Islet of Langerhans (tissue), 1 donor: Measurements from ENCODE around the gene MAN2B2.

Experiments
- FAIRE-seq: peaks from one replicate; lab custom pipeline; 2011; peaks lifted over from hg19 to GRCh38; lab: Jason Lieb, UNC

MAN2B2 gene

DNA sequence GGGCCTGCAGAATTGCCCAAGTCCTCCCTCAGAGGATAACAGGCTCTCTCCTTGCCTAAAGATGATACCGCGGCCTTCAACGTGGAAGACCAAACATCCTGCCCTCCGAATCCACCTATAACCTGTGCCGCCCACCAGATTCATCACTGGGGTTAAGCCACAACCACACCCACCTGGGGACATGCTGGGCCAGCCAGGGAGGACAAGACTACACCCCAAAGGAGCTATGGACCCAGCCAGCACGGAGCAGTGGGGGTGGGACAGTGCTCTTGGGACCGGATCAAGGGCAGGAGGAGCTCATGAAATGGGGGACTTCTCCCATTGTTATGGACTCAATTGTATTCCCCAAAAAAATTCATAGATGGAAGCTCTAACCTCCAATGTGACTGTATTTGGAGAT lies 6.8 kb upstream of the MAN2B2 start:
- no peak for FAIRE-seq

DNA sequence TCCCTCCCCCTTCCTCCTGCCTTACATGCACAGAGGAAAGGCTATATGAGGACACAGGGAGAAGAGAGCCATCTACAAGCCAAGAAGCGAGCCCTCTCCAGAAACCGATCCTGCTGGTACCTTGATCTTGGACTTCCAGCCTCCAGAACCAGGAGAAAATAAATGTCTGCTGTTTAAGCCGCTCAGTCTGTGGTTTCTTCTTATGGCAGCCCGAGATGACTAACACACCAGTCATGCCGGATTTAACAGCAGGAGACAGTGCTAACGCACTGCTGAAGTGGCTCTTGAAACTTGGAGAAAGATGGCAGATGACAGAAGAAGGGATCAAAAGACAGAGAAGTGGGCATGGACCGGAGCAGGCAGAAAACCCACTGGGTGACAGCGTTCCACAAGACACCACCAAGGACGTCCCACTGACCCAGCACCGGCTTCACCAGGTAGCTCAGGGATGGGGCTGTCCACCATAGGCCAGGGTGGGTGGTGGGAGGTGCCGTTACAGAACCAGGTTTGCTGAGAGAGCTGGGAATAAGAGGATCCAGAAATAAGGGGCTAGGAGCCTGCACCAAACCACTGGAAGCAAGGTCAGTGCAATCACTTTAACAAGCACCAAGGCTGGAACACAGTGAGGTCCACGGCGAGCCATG lies 6.2 kb upstream of the MAN2B2 start:
- no peak for FAIRE-seq

DNA sequence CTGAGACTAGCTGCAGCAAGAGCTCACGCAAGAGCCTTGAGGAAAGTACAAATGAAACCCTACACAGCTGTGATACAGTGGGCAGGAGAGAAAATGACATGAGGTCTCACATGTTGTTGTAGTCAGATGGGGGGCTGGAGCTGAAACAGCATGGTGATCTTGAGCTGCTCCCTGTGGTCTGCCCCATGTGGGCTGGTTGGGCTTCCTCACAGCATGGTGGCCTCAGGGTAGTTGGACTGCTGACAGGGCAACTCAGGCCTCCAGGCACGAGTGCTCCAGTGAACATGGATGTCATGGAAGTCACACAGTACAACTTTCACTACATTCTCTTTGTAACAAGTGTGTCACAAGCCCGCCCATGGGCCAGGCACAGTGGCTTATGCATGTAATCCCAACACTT lies 3.4 kb upstream of the MAN2B2 start:
- no peak for FAIRE-seq

DNA sequence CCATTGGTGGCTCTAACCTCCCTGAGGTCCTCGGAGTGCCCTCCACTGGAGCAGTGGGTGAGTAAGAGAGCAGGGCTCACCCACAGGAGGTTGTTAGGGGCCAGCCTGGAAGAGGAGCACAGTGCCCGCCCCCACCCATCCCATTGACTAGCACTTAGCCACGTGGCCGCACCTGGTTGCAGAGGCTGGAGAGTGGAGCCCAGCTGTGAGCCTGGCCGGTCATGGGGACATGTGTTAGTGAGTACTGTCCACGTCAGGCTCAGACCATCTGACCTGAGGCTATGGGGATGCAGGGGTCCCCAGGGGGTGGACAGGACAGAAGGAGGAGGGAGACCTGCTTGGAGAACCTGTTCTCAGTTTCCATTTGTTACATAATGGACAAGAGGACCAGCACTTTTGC lies 1.4 kb upstream of the MAN2B2 start:
- FAIRE-seq = no peak

DNA sequence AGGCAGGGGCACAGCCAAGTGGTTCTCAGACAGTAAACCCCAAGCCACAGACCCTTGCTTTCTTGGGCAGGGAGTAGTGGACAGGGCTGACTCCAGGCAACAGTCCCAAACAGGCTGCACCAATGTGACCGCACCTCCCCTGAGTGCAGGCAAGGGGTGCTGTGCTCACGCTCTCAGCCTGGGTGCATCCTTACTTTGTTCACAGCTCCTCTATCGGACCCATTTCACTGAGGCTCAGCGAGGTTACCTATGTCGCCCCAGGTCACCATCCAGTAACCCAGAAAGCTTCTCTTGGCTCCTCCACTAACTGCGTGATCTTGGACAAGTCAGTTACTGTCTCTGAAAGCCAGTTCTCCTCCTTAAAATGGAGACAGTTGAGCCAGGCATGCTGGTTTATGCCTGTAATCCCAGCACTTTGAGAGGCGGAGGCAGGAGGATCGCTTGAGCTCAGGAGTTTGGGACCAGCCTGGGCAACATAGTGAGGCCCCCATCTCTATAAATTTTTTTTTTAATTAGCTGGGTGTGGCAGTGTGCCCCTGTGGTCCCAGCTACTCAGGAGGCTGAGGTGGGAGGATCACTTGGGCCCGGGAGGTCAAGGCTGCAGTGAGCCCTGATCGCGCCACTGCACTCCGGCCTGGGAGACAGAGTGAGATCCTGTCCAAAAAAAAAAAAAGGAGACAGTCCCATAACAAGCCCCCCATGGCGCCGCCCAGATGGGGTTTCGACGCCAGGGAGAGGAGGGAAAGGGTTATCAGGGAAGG lies 823 bp upstream of the MAN2B2 start:
- FAIRE-seq = no peak

DNA sequence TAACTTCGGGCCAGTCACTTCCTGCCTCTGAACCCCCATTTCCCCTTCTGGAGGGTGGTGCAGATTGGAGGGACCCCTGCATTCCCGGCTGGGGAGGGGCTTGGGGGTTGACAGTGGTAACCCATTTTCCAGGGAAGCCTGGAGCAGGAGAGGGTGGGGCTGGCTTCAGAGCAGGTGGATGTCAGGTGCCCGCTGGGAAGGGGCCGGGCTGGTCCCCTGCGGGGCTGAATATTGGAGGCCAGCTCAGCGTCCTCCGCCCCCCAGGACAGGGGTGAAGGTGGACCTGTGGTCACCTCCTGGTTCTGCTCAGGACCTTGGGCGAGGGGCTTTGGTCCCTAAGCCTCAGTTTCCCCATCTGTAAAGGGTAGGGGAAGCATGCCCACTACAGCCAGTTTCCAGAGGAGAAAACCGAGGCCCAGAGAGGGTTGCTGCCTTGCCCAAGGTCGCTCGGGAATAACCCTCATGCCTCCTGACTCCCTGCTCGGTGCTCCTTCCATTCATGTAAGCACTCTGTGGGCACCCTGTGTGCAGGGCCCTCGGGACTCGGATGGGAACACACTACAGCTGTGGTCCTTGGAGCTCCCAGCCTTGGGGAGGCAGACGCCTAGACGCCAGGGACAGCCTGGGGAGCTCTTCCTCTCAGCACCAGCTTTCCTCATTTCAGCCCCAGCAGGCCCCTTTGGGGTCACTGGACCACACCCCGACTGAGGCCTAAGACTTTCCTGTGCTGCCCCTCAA lies 683 bp downstream of the MAN2B2 start:
- FAIRE-seq = no peak

DNA sequence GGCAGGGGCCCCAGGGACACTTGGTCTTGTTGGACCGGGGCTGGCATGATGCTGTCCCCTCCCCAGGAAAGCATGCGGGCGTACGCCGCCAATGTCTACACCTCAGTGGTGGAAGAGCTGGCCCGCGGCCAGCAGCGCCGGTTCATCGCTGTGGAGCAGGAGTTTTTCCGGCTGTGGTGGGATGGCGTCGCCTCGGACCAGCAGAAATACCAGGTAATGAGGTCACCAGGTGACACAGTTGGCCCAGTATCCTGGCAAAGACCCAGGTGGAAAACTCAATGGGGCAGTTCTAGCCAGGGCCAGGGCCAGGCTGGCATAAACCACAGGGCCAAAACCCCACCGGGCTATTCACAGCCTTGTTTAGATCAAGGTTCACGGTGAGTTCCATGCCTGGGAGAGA lies 1.5 kb downstream of the MAN2B2 start:
- no peak for FAIRE-seq

DNA sequence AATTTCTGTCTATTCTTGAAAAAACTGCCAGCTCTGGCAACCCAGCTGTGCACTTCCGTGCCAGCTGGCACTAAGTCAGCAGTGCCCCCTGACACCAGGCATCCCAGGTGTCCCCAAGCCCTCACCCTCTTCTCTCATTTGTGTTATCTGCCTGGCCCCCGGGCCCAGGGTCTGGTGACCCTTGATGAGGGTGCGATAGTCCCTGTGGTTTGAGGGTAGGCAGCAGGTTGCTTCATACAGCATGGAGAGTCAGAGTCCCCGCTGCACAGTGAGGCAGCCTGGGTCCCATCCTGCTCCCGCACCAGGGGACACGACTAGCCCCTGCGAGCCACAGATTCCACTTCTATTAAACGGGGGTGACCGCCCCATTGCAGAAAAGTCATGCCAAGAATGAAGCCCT lies 1.9 kb downstream of the MAN2B2 start:
- no peak for FAIRE-seq

DNA sequence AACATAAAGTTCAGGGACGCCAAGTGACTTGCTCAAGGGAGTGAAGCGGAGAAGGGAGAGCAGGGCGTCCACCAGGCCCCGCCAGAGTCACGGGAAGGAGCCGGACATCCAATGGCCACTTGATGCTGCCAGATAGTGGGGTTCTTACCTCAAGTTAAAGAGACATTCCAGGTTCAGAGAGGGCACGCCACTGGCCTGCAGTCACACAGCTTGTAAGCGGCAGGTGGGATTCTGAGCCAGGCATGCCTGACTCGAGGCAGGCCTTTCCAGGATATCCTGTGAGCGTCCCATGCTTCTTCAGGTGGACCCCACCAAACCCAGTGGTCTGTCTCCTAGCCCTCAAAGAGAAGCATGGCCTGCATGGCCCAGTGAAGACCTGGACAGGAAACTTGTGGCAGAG lies 2.4 kb downstream of the MAN2B2 start:
- no peak for FAIRE-seq

DNA sequence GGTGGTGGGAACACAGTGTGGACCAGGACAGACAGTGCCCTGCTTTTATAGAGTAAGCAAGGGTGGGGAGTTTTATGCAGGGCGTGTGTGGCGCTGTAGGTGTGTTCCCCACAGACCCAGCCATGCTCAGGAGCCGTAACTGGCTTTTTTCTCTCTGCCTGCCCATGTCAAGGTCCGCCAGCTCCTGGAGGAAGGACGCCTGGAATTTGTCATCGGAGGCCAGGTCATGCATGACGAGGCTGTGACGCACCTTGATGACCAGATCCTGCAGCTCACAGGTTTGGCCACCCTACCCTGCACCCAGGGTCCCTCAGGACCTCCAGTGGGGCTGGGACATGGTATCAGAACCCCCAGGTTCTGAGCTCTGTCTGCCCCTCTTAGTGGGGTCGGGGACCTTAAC lies 3.2 kb downstream of the MAN2B2 start:
- no peak for FAIRE-seq

DNA sequence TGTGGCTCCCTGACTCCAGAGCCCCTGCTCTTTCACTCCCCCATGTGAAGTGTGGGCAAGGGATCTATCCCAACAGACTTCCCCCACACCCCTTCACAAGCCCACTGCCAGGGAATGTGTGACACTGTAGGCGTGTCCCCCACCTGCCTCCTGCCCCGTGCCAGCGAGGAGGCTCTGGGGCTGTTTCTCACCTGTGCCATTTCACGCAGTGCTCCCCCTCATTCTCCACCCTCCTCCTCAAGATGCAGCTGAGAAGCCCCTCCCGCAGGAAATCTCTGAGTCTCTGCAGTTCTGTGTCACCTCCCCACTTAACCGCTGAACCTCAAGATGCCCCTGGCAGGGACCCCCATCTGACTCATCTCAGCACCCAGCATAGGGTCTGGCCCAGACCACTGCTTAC lies 5.4 kb downstream of the MAN2B2 start:
- no peak for FAIRE-seq

DNA sequence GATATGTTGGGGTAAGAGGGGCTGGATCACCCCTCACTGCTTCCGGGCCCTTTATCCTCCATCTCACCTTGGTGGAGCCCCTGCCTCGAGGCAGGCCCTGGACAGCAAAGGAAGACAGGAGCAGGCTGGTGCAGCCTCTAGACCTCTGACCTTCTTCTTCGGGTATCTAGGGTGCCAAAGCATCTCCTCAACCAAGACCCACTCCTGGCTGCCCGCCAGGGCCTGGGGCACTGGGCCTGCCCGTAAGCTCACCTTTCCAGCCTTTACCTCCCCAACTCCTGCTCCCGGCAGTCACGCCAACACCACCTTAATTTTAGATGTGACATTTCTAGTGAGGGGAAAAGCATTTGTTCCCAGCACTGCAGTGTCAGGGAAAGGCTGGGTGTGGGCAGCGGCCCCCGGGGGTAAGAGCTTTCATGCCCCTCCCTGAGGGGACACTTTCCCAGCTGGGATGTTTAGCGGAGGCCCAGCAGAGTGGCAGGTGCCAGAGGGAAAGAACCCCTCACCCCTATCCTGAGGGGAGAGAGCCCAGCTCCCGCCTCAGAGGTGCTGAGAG lies 6.7 kb downstream of the MAN2B2 start:
- no peak for FAIRE-seq

DNA sequence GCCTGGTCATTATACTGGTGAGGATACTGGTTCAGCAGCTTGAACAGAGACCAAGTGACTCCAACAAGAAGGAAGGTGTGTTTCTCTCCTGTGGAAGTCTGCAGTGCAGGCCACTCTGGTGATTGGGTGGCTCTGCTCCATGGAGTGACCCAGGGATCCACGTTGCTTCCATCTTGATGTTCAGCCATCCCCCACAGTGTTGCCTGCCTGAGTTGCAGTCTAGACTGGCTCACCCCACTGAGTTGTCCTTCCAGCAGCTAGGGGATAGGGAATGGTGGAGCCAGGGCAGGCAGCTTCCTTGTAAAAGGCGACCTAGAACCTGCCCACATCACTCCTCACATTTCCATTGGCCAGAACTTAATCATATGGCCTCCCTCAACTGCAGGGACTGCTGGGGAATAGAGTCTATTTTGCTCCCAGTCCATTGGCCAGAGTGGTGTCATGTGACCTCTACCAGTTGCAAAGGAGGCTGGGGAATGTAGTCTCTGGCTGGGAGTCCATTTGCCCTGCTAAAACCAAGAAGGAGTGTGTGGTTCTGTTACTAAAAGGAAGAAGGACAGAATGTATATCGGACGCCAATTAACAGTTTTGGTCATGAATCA lies 8.0 kb downstream of the MAN2B2 start:
- FAIRE-seq = no peak

DNA sequence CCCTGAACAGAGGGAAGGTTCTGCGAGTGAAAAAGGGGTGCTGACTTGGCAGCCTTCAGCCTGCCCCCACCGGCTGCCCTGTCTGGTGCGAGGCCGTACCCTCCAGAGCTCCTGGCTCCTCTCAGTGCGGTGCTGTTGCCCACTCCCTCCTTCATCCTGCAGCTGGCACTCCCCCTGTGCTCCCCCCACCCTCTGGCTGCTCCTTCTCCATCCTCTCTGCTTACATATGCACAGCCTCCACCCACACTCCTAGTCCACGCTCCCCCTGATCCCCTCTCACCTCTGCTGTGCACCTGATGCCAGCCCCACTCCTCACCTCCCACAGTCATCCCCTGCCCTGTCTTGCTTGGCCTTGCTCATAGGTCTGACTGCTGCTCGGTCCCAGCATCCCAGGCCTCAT lies 9.9 kb downstream of the MAN2B2 start:
- FAIRE-seq = no peak

DNA sequence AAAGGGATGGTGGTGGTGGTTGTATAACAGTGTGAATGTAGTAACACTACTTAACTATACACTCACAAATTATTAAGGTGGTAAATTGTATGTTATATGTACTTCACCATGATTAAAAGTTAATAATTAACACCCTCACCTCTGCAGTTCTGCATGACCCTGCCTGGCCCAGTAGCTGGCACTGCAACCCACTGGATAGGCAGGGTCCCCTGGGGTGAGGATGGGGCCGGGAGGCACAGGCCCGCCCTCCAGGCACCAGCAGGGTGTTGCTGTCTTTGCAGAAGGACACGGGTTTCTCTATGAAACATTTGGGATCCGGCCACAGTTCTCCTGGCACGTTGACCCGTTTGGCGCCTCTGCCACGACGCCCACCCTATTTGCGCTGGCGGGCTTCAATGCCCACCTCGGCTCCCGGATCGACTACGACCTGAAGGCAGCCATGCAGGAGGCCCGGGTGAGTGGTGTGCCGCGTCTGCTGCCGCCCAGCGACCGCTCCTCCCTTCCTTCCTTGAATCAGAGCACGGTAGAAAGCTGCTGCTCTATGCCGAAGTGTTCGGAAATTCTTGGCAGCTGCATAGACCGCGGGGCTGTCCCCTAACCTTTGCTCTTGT lies 11.8 kb downstream of the MAN2B2 start:
- FAIRE-seq = no peak

DNA sequence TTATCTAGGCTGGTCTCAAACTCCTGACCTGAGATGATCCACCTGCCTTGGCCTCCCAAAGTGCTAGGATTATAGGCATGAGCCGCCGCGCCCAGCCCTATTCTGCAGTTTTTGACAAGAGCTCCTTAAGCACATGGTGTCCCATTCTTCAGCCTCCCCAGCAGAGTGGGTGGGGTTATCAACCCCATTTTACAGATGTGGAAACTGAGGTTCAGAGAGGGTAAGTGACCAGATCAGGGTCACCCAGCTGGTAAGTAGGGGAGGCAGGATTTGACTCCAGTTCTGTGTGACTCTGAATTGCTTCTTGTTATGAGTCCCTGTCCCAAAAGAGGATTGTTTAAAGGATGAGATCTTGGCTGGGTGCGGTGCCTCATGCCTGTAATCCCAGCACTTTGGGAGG lies 14.5 kb downstream of the MAN2B2 start:
- FAIRE-seq = no peak

DNA sequence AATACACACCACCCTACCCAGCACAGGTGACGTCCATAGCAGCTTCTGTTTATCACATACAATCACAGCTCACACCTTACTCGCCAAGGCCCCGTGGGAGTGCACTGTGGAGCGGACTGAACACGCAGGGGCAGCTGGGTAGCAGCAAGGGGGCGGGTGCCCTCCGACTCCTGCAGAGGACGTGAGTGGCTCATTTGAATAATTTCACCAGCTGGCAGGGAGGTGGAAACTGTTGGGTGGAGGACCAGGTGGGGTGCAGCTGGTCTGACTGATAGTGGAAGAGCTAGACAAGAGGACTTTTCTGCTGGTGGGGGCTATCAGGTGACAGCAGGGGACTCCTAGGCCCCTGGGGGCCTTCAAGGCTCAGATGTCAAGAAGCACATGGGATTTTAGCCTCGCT lies 16.3 kb downstream of the MAN2B2 start:
- no peak for FAIRE-seq

DNA sequence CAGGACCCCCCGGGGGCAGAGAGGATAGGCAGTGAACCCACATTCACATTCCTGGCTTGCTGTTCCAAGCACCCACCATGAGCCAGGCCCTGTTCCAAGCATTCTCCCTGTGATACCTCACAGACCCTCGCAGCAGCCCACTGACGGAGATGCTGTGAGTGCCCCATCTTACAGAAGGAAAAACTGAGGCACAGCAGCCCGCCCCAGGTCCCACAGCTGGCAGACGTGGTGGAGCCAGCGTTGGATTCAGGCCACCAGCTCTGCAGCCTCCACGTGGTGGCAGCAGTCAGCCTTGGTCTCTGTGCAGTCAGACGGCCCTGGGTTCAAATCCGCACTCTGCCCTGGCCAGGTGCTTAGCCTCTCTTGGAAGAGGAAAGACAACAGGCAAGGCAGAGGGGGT lies 16.8 kb downstream of the MAN2B2 start:
- no peak for FAIRE-seq

DNA sequence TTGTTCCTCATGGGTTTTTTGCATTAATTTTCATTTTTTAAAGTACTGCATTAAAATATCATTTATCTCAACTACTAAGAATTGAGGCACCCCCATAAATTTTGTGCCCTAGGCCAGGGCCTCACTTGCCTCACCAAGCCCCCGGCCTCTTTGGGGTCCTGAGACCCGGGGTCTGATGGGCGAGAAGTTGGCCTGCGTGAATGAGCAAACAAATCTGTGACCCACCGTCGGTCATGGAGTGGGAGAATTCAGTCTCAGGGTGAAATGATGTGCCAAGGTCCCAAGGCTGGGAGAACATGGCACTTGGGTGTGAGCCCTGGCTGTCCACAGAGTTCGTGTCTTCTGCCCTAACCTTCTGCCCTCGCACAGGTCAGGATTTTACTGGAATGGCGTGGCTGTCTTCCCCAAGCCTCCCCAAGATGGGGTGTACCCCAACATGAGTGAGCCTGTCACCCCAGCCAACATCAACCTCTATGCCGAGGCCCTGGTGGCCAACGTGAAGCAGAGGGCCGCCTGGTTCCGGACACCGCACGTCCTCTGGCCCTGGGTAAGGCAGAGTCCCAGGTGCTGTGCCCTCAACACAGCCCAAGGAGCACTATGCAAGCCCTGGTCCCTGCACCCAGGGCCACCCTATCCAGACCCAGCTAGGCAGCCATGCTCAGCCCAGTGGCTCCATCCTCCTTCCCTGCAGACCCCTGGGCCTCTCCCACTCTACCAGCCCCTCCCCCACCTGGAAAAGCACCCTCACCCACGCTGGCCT lies 18.0 kb downstream of the MAN2B2 start:
- no peak for FAIRE-seq

DNA sequence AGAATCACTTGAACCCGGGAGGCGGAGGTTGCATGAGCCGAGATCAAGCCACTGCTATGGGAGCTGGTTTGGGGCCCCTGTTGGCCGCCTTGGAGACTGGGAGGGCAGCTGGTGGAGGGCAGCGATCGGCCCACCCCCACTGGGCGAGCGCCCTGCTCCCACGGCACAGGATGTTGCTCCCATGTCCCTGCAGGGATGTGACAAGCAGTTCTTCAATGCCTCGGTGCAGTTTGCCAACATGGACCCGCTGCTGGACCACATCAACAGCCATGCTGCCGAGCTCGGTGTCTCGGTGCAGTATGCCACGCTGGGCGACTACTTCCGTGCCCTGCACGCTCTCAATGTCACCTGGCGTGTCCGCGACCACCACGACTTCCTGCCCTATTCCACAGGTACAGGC lies 19.4 kb downstream of the MAN2B2 start:
- FAIRE-seq = no peak

DNA sequence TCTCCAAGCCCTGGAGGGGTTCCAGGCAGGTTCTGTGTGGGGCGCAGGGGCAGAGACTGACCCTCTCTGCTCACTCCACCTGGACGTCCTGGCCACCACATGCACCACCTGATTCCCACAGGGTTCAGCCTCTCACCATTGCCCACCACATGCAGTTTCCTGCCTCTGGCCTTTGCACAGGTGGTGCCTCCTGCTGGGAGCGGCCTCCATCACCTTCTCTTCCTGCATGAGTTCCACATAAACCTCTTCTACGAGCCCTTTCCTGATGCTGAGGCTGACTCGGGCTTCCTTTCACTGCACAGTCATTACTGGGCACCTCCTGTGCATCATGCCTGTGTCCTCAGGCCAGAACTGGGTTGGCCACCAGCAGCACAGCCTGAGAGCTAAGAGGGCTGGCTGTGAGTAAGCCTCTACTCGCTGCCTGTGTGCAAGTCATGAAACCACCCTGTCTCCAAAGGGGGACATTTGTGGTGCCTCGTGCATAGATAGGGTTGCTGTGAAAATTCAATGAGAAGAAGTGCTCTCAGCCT lies 19.9 kb downstream of the MAN2B2 start:
- no peak for FAIRE-seq
